ENCODE measurements around the gene MRPS15.

MRPS15 gene

GRCh38 chr1:36486439-36487335 is 22.5 kb upstream of the MRPS15 start:
- H3K27ac Mint-ChIP-seq = peak overlapping the region; percentile 73
- H3K36me3 Mint-ChIP-seq (ENCODE audit: low read depth) = no peaks in the 10 kb centered on the region
- peaks cover 3% of the 10 kb centered on the region for H3K27me3 Mint-ChIP-seq (ENCODE audit: low read depth, poor library complexity)
- no peak for DNase-seq
- H3K4me1 Mint-ChIP-seq = peaks cover 86% of the 10 kb centered on the region
- no peak overlapping the region for H3K4me3 Mint-ChIP-seq
- H3K9me3 Mint-ChIP-seq = peaks cover 4% of the 10 kb centered on the region
- TF ChIP-seq CTCF (IDR thresholded peaks at IDR 0.05) = no peak

- Mint-ChIP-seq H3K9me3 (peaks cover 4% of the 10 kb centered on the region), H3K4me3 (no peak overlapping the region), H3K27ac (no peak overlapping the region), H3K36me3 (ENCODE audit: low read depth) (no peaks in the 10 kb centered on the region), H3K4me1 (peaks cover 89% of the 10 kb centered on the region), H3K27me3 (ENCODE audit: low read depth, poor library complexity) (peaks cover 3% of the 10 kb centered on the region)
- no peak for TF ChIP-seq CTCF (IDR thresholded peaks at IDR 0.05)
- DNase-seq = no peak
These were observed 21.9 kb upstream of the MRPS15 start for GRCh38 chr1:36486093-36486438.

- peaks cover 77% of the 10 kb centered on the region for H3K4me1 Mint-ChIP-seq
- peaks cover 13% of the 10 kb centered on the region for H3K27me3 Mint-ChIP-seq (ENCODE audit: low read depth, poor library complexity)
- H3K9me3 Mint-ChIP-seq = peaks cover 4% of the 10 kb centered on the region
- DNase-seq = no peak
- H3K27ac Mint-ChIP-seq = peak overlapping the region; percentile 81
- no peak for TF ChIP-seq CTCF (IDR thresholded peaks at IDR 0.05)
- no peaks in the 10 kb centered on the region for H3K36me3 Mint-ChIP-seq (ENCODE audit: low read depth)
- no peak overlapping the region for H3K4me3 Mint-ChIP-seq
These were observed 19.9 kb upstream of the MRPS15 start for GRCh38 chr1:36484099-36484498.

GRCh38 chr1:36482724-36483388 is 18.7 kb upstream of the MRPS15 start, which contains the start of gene CSF3R:
Gene CSF3R, minus strand, starts transcription at chr1:36482913. Its CDS starts 3,417 bp downstream, at chr1:36479496.
- H3K4me3 Mint-ChIP-seq = peak within 1 kb of the TSS; percentile 56
- no peak for TF ChIP-seq CTCF (IDR thresholded peaks at IDR 0.05)
- H3K36me3 Mint-ChIP-seq (ENCODE audit: low read depth) = no peaks in the 10 kb centered on the region
- H3K27me3 Mint-ChIP-seq (ENCODE audit: low read depth, poor library complexity) = peaks cover 19% of the 10 kb centered on the region
- DNase-seq = no peak
- H3K9me3 Mint-ChIP-seq = peaks cover 4% of the 10 kb centered on the region
- peaks cover 65% of the 10 kb centered on the region for H3K4me1 Mint-ChIP-seq
- H3K27ac Mint-ChIP-seq = peak within 1 kb of the TSS; percentile 77

GRCh38 chr1:36481771-36482723 is 17.9 kb upstream of the MRPS15 start:
- H3K4me3 Mint-ChIP-seq = peak overlapping the region; percentile 56

More at GRCh38 chr1:36481771-36482723, 17.9 kb upstream of the MRPS15 start:
- H3K9me3 Mint-ChIP-seq = peaks cover 4% of the 10 kb centered on the region
- H3K27me3 Mint-ChIP-seq (ENCODE audit: low read depth, poor library complexity) = peaks cover 19% of the 10 kb centered on the region
- DNase-seq = no peak
- TF ChIP-seq CTCF (IDR thresholded peaks at IDR 0.05) = no peak
- H3K36me3 Mint-ChIP-seq (ENCODE audit: low read depth) = no peaks in the 10 kb centered on the region
- H3K27ac Mint-ChIP-seq = peak overlapping the region; percentile 77
- H3K4me1 Mint-ChIP-seq = peaks cover 57% of the 10 kb centered on the region
